Right forelimb (tissue), 1 donor: ENCODE results near the gene SPSB1.

Experiments used
- DNase-seq: peaks from one replicate; pipeline ENCODE4 v3.0.0-alpha.2; 2018

SPSB1 gene

GRCh38 chr1:9260059-9260766 is 32.5 kb upstream of the SPSB1 start:
- DNase-seq, result no peak

- no peak for DNase-seq
Observed at GRCh38 chr1:9261496-9261895, 31.2 kb upstream of the SPSB1 start.

DNA sequence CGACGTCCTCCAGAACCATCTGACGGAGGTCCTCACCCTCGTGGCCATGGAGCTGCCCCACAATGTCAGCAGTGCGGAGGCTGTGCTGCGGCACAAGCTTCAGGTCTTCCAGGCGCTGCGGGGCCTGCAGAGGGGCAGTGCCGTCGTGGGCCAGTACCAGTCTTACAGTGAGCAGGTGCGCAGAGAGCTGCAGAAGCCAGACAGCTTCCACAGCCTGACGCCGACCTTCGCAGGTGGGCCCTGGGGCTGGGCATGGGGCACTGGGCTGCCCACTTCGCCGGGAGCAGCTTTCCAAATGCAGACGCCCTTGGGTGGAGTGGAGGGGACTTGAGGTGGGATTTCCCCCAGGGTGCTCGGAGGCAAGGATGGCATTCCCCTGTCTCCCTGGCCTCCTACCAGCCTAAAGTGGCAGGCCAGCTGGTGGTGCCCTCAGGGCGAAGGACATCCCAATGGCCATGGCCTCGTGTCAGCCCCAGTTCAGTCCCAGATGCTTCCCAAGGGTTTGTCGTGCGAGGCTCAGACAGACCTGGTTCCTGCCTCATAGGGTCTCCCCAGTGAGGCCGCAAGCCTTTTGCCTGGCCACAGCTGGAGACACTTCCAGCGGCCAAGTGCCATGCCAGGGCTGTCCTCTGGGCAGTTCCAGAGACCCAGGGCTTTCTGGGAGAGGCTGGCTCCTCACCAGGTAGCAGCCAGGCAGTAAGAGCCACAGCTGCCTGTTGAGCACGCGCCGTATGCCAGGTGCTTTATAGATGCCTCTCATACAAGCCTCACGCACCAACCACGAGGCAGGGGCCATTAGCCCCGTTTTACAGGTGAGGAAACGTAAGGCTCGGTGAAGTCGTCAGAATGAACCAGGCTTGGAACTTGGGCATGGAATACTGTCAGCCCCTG is 30.4 kb upstream of the SPSB1 start:
- DNase-seq, result no peak

- no peak for DNase-seq
Observed at GRCh38 chr1:9263276-9263855, 29.3 kb upstream of the SPSB1 start.

DNA sequence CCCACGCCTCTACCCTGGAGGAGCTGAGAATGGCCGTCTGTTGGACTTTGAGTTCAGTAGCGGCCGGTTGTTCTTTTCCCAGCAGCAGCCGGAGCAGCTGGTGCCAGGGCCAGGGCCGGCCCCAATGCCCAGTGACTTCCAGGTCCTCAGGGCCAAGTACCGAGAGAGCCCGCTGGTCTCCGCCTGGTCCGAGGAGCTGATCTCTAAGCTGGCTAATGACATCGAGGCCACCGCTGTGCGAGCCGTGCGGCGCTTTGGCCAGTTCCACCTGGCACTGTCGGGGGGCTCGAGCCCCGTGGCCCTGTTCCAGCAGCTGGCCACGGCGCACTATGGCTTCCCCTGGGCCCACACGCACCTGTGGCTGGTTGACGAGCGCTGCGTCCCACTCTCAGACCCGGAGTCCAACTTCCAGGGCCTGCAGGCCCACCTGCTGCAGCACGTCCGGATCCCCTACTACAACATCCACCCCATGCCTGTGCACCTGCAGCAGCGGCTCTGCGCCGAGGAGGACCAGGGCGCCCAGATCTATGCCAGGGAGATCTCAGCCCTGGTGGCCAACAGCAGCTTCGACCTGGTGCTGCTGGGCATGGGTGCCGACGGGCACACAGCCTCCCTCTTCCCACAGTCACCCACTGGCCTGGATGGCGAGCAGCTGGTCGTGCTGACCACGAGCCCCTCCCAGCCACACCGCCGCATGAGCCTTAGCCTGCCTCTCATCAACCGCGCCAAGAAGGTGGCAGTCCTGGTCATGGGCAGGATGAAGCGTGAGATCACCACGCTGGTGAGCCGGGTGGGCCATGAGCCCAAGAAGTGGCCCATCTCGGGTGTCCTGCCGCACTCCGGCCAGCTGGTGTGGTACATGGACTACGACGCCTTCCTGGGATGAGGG is 28.5 kb upstream of the SPSB1 start:
- no peak for DNase-seq

DNA sequence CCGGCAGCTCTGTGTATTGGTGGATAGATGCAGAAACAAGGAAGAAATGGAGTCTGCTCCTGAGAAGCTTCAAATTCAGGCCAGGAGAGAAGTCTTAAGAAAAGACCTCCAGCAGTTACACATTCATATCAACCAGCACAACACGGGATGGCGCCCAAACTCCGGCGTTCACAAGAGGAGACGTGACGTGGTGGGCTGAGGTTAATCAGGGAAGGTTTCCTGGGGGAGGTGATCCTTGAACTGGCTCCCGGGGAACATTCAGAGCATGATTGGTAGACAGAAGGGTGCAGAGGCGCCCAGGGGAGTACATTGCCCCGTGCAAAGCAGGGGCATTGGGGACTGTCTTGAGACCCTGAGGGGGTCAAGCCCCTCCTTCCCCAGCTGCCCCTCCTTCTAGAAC is 27.7 kb upstream of the SPSB1 start:
- DNase-seq, result no peak

GRCh38 chr1:9265968-9266367 is 26.7 kb upstream of the SPSB1 start:
- no peak for DNase-seq

- no peak for DNase-seq
Observed at GRCh38 chr1:9267352-9267686, 25.4 kb upstream of the SPSB1 start.

DNA sequence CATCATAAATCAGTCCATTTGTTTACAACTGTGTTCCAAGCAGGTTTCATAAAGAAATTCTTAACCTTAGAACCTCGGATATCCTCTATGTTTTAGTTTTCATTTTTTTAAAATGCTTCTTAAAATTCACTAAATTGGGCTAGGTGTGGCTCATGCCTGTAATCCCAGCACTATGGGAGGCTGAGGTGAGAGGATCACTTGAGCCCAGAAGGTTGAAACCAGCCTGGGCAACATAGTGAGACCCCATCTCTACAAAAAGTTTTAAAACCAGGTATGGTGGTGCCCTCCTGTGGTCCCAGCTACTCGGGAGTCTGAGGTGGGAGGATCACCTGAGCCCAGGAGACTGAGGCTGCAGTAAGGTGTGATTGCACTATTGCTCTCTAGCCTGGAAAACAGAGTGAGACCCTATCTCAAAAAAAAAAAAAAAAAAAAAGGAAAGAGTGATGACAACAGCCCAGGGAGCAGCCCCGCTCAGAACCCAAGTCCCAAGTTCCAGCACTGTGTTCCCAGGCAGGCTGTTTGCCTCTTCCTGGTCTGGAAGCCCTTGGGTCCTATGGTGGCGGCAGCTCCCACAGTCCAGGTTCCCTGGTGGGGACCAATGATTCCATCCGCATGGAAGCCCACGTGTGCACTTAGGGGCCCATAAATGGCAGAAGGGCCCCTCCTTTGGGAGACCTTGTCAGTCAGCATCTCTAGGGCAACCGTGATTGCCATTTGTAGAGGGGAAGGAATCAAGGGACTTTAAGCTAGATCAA is 24.7 kb upstream of the SPSB1 start:
- no peak for DNase-seq

DNA sequence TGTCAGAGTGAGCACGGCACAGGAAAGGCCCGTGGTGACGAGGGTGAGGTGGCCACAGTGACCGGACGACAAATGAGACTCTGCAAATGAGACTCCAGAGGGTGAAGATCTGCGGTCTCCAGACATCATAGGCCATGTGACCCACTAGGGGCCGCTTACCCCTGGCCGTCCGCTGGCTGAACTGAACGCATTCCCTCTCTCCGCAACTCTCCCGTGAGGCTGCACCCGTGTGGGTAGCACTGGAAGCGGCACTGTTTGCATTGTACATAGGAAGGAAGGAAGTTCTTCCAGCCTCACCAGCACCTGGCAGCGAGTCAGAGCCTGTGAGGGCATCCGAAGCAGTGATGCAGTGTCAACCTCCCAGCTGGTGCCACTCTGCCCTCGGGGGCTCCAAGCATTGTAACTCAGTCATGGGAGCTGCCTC is 23.6 kb upstream of the SPSB1 start:
- DNase-seq, result no peak

GRCh38 chr1:9269721-9270120 is 23.0 kb upstream of the SPSB1 start:
- no peak for DNase-seq

DNA sequence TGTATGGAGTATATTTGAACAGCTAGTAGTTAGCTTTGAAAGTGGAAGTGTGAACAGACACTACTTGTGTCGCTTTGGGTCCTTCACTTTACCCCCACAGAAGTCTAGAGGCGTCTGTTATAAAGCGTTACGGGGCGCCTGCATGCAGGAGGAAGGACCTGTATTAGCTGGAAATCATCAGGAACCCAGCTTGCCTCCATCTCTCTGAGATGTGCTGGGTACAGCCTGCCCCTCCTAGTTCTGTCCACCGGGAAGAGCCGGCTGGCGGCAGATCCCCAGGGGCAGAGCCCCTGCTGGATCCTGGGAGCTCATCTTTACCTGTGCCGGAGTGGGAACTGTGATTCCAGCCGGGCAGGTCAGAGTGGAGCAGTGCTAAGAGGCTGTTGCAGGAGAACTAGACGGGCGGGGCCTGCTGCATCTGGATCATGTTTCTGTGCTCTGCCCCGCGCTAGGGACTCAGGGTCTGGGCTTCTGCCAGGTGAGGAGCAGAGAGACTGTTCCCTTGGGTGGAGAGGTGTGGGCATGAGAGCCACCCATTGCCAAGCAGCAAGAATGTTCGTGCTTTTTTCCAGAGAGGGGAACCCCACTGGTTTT is 22.3 kb upstream of the SPSB1 start:
- no peak for DNase-seq

GRCh38 chr1:9271283-9271682 is 21.4 kb upstream of the SPSB1 start:
- no peak for DNase-seq

DNA sequence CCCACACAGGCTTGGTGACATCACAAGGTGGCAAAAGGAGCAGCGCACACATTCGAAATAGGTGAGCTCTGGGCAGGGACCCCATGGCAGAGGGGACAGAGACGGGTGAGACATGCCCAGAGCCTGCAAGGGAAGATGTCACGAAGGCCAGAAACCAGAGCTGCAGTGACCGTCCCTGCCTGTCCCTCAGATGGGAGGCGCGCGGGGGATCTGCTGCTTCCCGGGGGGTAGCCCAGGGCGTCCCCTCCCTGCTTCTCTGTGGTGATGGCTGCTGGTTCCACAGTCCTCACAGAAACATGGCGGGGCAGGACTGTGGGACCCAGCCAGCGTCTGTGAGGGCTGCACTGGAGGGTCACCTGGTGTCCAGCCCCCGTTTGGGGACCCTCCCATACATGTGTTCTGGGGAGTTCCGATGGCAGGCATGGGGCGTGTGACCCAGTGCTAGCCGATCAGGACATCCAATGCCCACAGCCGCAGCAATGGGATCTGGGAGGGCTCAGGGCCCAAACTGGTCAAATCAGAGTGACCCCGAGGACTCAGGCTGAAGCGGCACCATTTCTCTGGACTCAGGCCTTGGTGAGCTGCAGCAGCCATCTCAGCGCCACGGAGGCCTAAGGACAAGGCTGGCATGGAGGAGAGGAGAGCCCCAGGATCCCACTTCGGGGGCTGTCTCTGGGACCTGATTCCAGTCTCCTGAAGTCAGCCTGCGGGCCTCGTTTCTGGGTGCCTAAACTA is 20.7 kb upstream of the SPSB1 start:
- no peak for DNase-seq

- DNase-seq, result no peak
Observed at GRCh38 chr1:9273177-9273576, 19.5 kb upstream of the SPSB1 start.

DNA sequence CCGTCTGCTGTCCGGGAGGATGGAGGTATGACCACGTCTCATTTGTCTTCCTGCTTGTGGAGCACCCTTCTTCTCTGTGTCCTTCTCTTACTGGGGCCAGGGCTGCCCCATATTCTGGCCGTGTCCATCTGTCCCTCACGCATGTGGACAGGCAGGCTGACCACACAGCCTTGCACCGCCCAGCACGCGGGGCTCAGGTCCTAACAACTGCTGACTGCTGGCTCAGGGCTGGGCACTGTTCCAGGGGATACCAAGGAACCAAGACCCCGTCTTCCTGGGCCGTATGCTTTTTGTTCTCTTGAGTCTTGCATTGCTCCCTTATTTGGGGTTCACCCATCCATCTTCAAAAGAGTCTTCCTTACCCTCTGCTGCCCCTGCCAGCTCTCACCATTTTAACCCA is 17.5 kb upstream of the SPSB1 start:
- no peak for DNase-seq

- no peak for DNase-seq
Observed at GRCh38 chr1:9275567-9276034, 17.1 kb upstream of the SPSB1 start.

DNA sequence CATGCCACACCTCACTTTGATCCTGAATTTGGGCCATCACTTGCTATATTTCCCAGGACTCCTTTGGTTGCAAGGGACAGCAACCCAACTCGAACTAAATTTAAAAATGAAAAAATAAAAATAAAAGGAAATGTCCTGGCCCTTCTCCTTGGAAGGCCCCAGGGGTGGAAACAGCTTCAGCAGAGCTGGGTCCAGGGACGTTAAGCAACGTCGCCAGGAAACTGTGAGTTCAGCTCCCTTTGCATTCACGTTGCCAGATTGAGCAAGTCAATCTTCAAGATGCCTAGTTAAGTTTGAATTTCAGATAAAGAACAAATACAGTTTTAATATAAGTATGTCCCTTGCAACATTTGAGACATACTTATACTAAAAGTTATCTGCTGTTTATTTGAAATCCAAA is 14.6 kb upstream of the SPSB1 start:
- DNase-seq, result no peak

DNA sequence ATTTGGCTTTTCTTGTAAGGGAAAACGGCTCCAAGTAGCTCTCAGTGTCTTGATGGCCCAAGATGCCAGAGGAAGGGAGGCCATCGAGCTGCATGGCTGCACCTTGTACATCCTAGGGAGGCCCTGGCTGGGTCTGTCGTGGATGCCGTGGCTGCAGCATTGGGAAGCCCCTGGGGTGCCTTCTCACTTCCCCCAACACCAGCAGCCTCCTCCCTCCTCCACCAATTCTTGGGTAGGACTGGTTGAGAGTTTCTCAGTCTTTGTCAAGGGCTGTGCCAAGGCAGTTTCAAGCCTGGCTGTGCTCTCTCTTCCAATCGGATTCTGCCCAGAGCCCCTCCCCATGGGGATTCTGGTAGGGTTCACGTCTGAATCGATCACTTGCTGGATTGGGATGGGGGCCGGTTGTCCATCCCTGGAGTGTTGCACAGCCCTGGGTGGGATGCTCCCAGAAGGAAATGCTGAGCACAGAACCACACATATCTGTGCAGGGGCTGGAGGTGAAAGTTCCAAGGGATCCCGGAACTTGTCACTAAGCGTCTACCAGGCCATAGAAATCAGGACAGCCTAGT is 14.0 kb upstream of the SPSB1 start:
- DNase-seq, result no peak

DNA sequence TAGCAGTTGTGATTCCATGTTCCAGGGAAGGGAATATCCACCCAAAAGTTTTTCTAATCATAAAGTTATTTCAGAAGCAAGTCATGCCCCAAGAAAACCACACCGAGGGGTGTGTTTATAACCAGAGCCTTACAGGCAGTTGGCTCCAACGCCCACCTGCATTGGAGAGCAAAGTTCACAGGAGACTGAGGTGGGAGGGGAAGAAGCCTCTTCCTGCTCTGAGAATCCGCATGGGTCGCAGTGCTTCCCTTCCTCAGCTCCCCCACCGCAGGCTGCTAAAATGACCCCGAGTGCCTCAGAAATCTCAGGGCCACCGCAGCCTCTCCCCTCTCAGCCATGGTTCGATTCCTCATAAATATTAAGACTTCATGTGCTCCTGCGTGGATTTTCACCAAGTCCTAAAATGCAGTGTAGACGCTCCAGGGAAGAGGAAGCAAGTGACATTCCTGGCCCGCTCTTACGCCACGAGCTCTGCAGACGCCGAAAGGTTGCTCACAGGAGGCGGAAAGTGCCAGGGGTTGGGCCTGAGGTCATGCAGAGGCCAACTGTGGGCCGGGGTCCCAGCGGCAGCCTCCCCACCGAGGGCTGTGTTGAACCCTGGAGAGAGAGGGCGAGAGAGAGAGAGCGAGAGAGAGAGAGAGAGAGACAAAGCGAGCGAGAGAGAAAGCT is 13.4 kb upstream of the SPSB1 start:
- no peak for DNase-seq
